Measurements from ENCODE around the gene ADORA2B.

Gene ADORA2B

GRCh38 chr17:15913826-15914225 lies 31.1 kb upstream of the ADORA2B start:
- Histone ChIP-seq H3K9me3 (ENCODE audit: control insufficient read depth, insufficient read depth, low read length) (no peaks in the 10 kb centered on the region), H3K36me3 (ENCODE audit: control insufficient read depth, low read length) (no peaks in the 10 kb centered on the region), H3K27me3 (ENCODE audit: control insufficient read depth, low read length) (no peaks in the 10 kb centered on the region), H3K79me2 (ENCODE audit: control insufficient read depth, low read length) (no peaks in the 10 kb centered on the region), H3K4me3 (ENCODE audit: low read length) (no peak overlapping the region), H3K4me1 (ENCODE audit: control insufficient read depth, low read length) (no peaks in the 10 kb centered on the region), H3F3A (ENCODE audit: control insufficient read depth, insufficient read depth) (no peaks in the 10 kb centered on the region), H3K4me2 (ENCODE audit: low read length) (no peak overlapping the region), H4K20me1 (ENCODE audit: control insufficient read depth, insufficient read depth, low read depth, low read length) (no peaks in the 10 kb centered on the region), H3K27ac (ENCODE audit: low read depth, low read length) (no peak overlapping the region), H3K9me2 (replicated peaks; ENCODE audit: control insufficient read depth, low read length) (no peaks in the 10 kb centered on the region)
- TF ChIP-seq CTCF (IDR thresholded peaks at IDR 0.05; ENCODE audit: low read depth, low read length, poor library complexity, severe bottlenecking) (no peak), EZH2phosphoT487 (IDR thresholded peaks at IDR 0.05; ENCODE audit: borderline replicate concordance, low read length) (no peak)

DNA sequence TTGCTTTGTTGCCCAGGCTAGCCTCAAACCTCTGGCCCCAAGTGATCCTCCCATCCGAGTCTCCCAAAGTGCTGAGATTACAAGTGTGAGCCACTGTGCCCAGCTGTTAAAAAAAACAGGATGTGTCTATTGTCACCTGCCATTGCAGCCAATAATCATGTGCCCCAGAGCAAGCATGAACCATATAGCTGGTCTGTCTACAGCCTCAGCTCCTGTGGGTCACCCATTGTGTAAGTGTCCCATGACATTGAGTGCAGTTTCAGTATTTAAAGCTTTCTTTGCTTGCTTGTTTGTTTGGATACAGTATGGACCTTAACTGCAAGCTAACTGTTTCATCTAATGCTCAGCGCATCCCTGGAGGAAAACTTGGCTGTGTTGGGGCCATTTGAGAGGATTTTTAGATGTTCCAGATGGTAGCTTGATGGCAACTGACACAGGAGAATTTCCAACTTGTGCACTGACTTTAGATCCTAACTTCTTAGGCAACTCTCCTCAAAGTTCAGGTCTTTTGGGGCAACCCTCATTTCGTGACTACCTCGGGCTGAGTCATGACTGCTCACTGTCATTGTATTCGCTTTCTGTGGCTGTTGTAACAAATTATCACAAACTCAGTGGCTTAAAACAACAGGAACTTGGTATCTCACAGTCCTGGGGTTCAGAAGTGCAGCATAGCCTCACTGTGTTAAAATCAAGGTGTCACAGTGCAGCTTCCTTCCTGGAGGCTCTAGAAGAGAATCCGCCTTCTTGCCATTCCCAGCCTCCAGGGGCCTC lies 30.3 kb upstream of the ADORA2B start:
- no peak overlapping the region for H3K27ac ChIP-seq (ENCODE audit: low read depth, low read length)
- H4K20me1 ChIP-seq (ENCODE audit: control insufficient read depth, insufficient read depth, low read depth, low read length), result no peaks in the 10 kb centered on the region
- no peaks in the 10 kb centered on the region for H3K9me3 ChIP-seq (ENCODE audit: control insufficient read depth, insufficient read depth, low read length)
- no peaks in the 10 kb centered on the region for H3K36me3 ChIP-seq (ENCODE audit: control insufficient read depth, low read length)
- H3K9me2 ChIP-seq (replicated peaks; ENCODE audit: control insufficient read depth, low read length), result no peaks in the 10 kb centered on the region
- no peak overlapping the region for H3K4me2 ChIP-seq (ENCODE audit: low read length)
- no peaks in the 10 kb centered on the region for H3K79me2 ChIP-seq (ENCODE audit: control insufficient read depth, low read length)
- H3K4me3 ChIP-seq (ENCODE audit: low read length), result no peak overlapping the region
- H3K27me3 ChIP-seq (ENCODE audit: control insufficient read depth, low read length), result no peaks in the 10 kb centered on the region
- no peak for TF ChIP-seq CTCF (IDR thresholded peaks at IDR 0.05; ENCODE audit: low read depth, low read length, poor library complexity, severe bottlenecking)
- TF ChIP-seq EZH2phosphoT487 (IDR thresholded peaks at IDR 0.05; ENCODE audit: borderline replicate concordance, low read length), result no peak
- no peaks in the 10 kb centered on the region for H3K4me1 ChIP-seq (ENCODE audit: control insufficient read depth, low read length)
- H3F3A ChIP-seq (ENCODE audit: control insufficient read depth, insufficient read depth), result no peaks in the 10 kb centered on the region

DNA sequence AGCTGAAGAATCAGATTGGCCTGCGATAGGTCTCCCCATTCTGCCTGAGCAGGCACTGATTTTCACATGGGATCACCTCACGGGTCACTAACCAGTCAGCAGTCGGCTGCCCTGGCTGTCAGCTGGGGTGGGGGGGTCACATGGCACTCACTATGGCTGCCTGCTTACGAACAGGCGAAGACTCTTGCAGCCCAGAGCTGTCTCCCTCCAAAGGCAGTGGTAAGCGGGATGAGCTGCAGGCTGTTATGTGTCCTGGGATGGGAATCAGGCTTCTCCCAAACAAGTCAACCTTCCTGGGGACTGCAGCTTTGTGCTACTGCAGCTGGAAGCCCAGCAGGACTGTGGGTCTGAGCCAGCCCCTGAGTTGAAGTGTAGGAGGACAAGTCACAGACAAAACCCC lies 29.0 kb upstream of the ADORA2B start:
- H3K4me2 ChIP-seq (ENCODE audit: low read length), result no peak overlapping the region
- H3K4me3 ChIP-seq (ENCODE audit: low read length), result no peak overlapping the region
- TF ChIP-seq CTCF (IDR thresholded peaks at IDR 0.05; ENCODE audit: low read depth, low read length, poor library complexity, severe bottlenecking) (no peak), EZH2phosphoT487 (IDR thresholded peaks at IDR 0.05; ENCODE audit: borderline replicate concordance, low read length) (no peak)
- no peaks in the 10 kb centered on the region for H3K4me1 ChIP-seq (ENCODE audit: control insufficient read depth, low read length)
- H3K79me2 ChIP-seq (ENCODE audit: control insufficient read depth, low read length), result no peaks in the 10 kb centered on the region
- no peak overlapping the region for H3K27ac ChIP-seq (ENCODE audit: low read depth, low read length)
- no peaks in the 10 kb centered on the region for H3F3A ChIP-seq (ENCODE audit: control insufficient read depth, insufficient read depth)
- no peaks in the 10 kb centered on the region for H4K20me1 ChIP-seq (ENCODE audit: control insufficient read depth, insufficient read depth, low read depth, low read length)
- H3K9me3 ChIP-seq (ENCODE audit: control insufficient read depth, insufficient read depth, low read length), result no peaks in the 10 kb centered on the region
- H3K9me2 ChIP-seq (replicated peaks; ENCODE audit: control insufficient read depth, low read length), result no peaks in the 10 kb centered on the region
- no peaks in the 10 kb centered on the region for H3K27me3 ChIP-seq (ENCODE audit: control insufficient read depth, low read length)
- no peaks in the 10 kb centered on the region for H3K36me3 ChIP-seq (ENCODE audit: control insufficient read depth, low read length)
